Uterus (tissue), 4 donors: ENCODE results near the gene JPH4. TPM values are rescaled to one million over a fixed set of nuclear protein-coding genes. Genes with fewer than 3 reads are reported as not detected.
"Not testable (repeated sequence)": the region's sequence is repeated elsewhere in the genome, so short reads cannot be mapped to it uniquely, and the experiment has no call there.

Experiments used
- DNase-seq, 2 donors: peaks; one replicate each; pipeline ENCODE4 v3.0.0-alpha.2; 2019 to 2020
- H3K27ac ChIP-seq, 2 donors: fragments of 200-600 bp; sonication (generic); 1 replicate in 1 of 2; 2 replicates in 1 of 2; pipeline ENCODE4 v1.5.1; 2016 to 2018
- H3K27me3 ChIP-seq, 2 donors: fragments of 200-600 bp; sonication (generic); one replicate each; pipeline ENCODE4 v1.5.1; 2018 to 2019; ENCODE audit warnings: control low read depth in 1 of 2
- H3K36me3 ChIP-seq, 2 donors: fragments of 200-600 bp; sonication (generic); one replicate each; pipeline ENCODE4 v1.5.1; 2019; ENCODE audit warnings: control low read depth in 1 of 2
- H3K4me1 ChIP-seq, 2 donors: fragments of 200-600 bp; sonication (generic); one replicate each; pipeline ENCODE4 v1.5.1; 2018 to 2019; ENCODE audit warnings: control low read depth in 1 of 2
- H3K4me3 ChIP-seq, 2 donors: fragments of 200-600 bp; sonication (generic); 1 replicate in 1 of 2; 2 replicates in 1 of 2; pipeline ENCODE4 v1.5.1; 2018 to 2019; ENCODE audit warnings: mild to moderate bottlenecking in 1 of 2
- H3K9me3 ChIP-seq, 2 donors: fragments of 200-600 bp; sonication (generic); one replicate each; pipeline ENCODE4 v1.5.1; 2019; ENCODE audit warnings: control low read depth in 1 of 2
- POLR2A ChIP-seq, 2 donors: fragments of 450-650 bp; IDR thresholded peaks; one replicate each; pipeline ENCODE4 v1.6.1; 2016; ENCODE audit warnings: antibody characterized with exemption in 2 of 2, mild to moderate bottlenecking in 1 of 2, moderate library complexity in 1 of 2
- intact Hi-C: fragments of 100-400 bp; cut with DNase I; formaldehyde crosslinking; loops from one replicate; pipeline ENCODE4 v1.15.1; 2023; ENCODE audit warnings: low total_unique reads
- total RNA-seq, 4 donors: library from RNA; depleted of rRNA in 3 of 4; stranded (reverse); fragments of >200 nt in 3 of 4; gene quantifications; one replicate each; pipeline versions ENCODE4 v1.1.0 to v1.2.4, GENCODE V29; 2014 to 2023
- TF ChIP-seq, protein P1 (sequence below), 4 experiments: fragments of 200-600 bp in 2 of 4; fragments of 450-650 bp in 2 of 4; sonication (generic) in 2 of 4; IDR thresholded peaks; one replicate each; pipeline ENCODE4 v1.5.1; 2016 to 2019; ENCODE audit warnings: antibody characterized with exemption in 4 of 4, mild to moderate bottlenecking in 2 of 4, moderate library complexity in 1 of 4
- donor health status: DM: yes; HTN: yes; CAD: no.

The JPH4 gene
- total RNA-seq, 4 donors from 2014 or later, result 2.4 to 49.2 (median 19.9) TPM

DNA sequence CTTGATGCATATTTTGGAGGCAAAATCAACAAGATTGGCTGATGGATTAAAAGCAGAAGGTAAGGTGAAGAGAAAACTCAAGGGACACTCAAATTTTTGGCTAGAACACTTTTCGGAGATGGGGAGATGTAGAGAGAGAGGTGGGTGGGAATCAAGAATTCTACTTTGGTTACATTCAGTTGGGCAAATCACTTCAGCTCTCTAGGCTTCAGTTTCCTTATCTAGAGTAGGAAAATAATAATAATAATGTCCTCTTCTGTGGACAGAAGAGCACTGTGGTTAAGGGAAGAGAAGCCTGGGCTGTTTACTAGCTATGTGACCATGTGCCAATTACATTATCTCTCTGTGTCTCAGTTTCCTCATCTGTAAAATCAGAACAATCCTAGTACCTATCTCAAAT lies 34.2 kb upstream of the JPH4 start:
- Histone ChIP-seq H3K4me1 (no peaks in the 10 kb centered on the region), H3K36me3 (no peaks in the 10 kb centered on the region), H3K27ac (no peak overlapping the region), H3K9me3 (no peaks in the 10 kb centered on the region), H3K27me3 (no peaks in the 10 kb centered on the region), H3K4me3 (no peak overlapping the region)
- no peak for DNase-seq
- intact Hi-C loops, result no loop called here
- TF ChIP-seq, protein P1, sequence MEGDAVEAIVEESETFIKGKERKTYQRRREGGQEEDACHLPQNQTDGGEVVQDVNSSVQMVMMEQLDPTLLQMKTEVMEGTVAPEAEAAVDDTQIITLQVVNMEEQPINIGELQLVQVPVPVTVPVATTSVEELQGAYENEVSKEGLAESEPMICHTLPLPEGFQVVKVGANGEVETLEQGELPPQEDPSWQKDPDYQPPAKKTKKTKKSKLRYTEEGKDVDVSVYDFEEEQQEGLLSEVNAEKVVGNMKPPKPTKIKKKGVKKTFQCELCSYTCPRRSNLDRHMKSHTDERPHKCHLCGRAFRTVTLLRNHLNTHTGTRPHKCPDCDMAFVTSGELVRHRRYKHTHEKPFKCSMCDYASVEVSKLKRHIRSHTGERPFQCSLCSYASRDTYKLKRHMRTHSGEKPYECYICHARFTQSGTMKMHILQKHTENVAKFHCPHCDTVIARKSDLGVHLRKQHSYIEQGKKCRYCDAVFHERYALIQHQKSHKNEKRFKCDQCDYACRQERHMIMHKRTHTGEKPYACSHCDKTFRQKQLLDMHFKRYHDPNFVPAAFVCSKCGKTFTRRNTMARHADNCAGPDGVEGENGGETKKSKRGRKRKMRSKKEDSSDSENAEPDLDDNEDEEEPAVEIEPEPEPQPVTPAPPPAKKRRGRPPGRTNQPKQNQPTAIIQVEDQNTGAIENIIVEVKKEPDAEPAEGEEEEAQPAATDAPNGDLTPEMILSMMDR (IDR thresholded peaks at IDR 0.05), result no peak
- TF ChIP-seq POLR2A (IDR thresholded peaks at IDR 0.05), result no peak

DNA sequence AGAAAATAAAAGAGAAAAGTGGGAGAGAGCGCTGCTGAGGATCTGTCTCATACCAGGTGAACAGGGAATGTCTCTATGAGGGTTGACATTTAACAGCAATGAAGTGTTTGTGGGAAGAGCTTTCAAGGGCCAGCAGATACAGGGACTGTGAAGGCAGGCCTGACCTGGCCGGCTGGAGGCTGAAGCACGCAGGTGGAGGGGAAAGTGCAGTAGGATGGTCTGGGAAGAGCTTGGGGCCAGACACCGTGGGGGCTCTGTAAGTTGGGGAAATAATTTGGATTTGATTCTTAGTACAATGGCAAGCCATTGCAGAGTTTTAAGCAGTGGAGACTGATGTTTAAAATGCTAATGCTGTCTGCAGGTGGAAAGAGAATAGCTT lies 33.8 kb upstream of the JPH4 start:
- no peak overlapping the region for H3K27ac ChIP-seq
- H3K4me3 ChIP-seq, result no peak overlapping the region
- DNase-seq, result no peak
- no peaks in the 10 kb centered on the region for H3K9me3 ChIP-seq
- no peaks in the 10 kb centered on the region for H3K27me3 ChIP-seq
- H3K36me3 ChIP-seq, result no peaks in the 10 kb centered on the region
- H3K4me1 ChIP-seq, result no peaks in the 10 kb centered on the region
- intact Hi-C loops, result no loop called here
- TF ChIP-seq, protein P1 (IDR thresholded peaks at IDR 0.05), result no peak
- TF ChIP-seq POLR2A (IDR thresholded peaks at IDR 0.05), result no peak

DNA sequence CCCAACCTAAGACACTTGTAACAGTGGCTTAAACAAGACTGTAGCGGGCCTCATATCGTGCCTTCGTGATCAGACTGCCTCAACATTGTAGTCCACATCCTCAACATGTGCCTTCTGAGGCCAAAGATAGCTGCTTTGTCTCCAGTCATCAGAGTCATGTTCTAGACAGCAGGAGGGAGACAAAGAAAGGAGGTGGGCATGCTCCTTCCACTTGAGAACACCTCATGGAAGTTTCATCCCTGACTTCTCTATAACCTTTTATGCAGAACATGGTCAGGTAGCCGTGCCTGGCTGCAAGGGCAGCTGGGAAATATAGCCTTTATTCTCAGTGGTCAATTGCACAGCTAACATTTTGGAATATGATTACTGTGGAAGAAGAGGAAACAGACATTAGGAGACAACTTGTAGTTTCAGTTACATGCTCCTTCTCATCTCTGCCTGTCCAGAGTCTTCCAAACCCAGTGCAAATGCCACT lies 32.3 kb upstream of the JPH4 start:
- no peak for TF ChIP-seq POLR2A (IDR thresholded peaks at IDR 0.05)
- TF ChIP-seq, protein P1 (IDR thresholded peaks at IDR 0.05), result no peak
- H3K27ac ChIP-seq, result no peak overlapping the region
- no peak for DNase-seq
- H3K27me3 ChIP-seq, result no peaks in the 10 kb centered on the region
- H3K4me1 ChIP-seq, result no peaks in the 10 kb centered on the region
- intact Hi-C loops, result no loop called here
- H3K36me3 ChIP-seq, result no peaks in the 10 kb centered on the region
- no peak overlapping the region for H3K4me3 ChIP-seq
- no peaks in the 10 kb centered on the region for H3K9me3 ChIP-seq

DNA sequence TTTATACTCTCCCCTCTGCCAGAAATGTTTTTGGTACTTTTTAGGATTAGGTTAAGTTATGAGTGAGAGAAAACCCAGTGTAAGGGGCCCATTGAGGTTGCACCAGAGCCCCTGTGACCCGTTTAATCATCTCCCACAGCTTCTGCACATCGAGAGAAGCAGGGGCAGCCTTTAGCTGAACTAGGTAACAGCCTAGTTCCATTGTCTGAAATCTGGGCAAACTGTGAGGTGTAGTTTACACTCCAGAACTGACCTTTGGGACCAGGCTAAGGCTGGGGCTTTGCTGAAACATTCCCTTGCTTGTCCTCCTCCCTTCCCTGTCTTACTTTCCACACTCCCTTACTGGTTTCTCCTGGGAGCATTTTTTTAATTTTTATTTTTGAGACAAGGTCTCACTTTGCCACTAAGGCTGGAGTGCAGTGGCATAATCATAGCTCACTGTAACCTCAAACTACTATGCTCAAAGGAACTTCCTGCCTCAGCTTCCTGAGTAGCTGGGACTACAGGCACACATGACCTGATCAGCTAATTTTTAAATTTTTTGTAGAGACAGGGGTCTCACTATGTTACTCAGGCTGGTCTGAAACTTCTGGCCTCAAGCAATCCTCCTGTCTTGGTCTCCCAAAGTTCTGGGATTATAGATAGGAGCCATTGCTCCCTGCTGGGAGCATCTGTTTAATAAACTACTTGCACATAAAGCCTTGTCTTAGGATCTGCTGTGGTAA lies 31.7 kb upstream of the JPH4 start:
- Histone ChIP-seq H3K4me1 (no peaks in the 10 kb centered on the region), H3K36me3 (no peaks in the 10 kb centered on the region), H3K27me3 (no peaks in the 10 kb centered on the region), H3K9me3 (no peaks in the 10 kb centered on the region), H3K4me3 (no peak overlapping the region), H3K27ac (no peak overlapping the region)
- TF ChIP-seq POLR2A (IDR thresholded peaks at IDR 0.05), result no peak
- TF ChIP-seq, protein P1 (IDR thresholded peaks at IDR 0.05), result no peak
- no peak for DNase-seq
- intact Hi-C loops, result no loop called here

DNA sequence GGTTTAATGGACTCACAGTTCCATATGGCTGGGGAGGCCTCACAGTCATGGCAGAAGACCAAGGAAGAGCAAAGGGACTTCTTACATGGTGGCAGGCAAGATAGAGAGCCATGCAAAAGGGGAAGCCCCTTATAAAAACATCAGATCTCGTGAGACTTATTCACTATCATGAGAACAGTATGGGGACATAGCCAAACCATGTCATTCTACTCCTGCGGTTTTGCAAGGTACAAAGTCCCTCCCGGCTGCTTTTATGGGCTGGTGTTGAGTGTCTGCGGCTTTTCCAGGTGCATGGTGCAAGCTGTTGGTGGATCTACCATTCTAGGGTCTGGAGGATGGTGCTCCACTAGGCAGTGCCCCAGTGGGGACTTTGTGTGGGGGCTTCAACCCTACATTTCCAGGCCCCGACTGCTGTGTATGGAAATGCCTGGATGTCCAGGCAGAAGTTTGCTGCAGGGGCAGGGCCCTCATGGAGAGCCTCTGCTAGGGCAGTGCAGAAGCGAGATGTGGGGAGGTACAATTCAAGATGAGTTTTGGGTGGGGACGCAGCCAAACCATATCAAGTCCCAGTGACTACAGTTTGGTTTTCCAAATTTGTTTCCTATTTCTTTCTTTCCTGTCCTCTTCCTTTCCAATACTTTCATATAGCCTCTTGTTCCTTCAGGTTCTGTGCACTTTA lies 31.0 kb upstream of the JPH4 start:
- H3K27me3 ChIP-seq, H3K27ac ChIP-seq, H3K36me3 ChIP-seq, intact Hi-C loops, H3K9me3 ChIP-seq, H3K4me1 ChIP-seq, H3K4me3 ChIP-seq, DNase-seq: not testable (repeated sequence)
